Esophagus squamous epithelium (tissue), 5 donors: ENCODE measurements around the gene MEP1B. TPM values are rescaled to one million over a fixed set of nuclear protein-coding genes. Genes with fewer than 3 reads are reported as not detected.

ENCODE experiments used
- DNase-seq: peaks from one replicate; lab custom pipeline; 2025; lab: John Stamatoyannopoulos, UW
- H3K27ac ChIP-seq, 4 donors: fragments of 200-600 bp; sonication (generic); one replicate each; pipeline ENCODE4 v1.5.1; 2016 to 2019; ENCODE audit warnings: mild to moderate bottlenecking in 1 of 4
- H3K27me3 ChIP-seq, 4 donors: fragments of 200-600 bp; sonication (generic); 1 replicate in 3 of 4; 2 replicates in 1 of 4; pipeline versions ENCODE4 v1.5.1 to v1.6.0; 2017 to 2021; ENCODE audit warnings: antibody characterized with exemption in 1 of 4
- H3K36me3 ChIP-seq, 3 donors: fragments of 200-600 bp; sonication (generic); one replicate each; pipeline ENCODE4 v1.5.1; 2016 to 2019
- H3K4me1 ChIP-seq, 3 donors: fragments of 200-600 bp; sonication (generic); one replicate each; pipeline ENCODE4 v1.5.1; 2017 to 2019
- H3K4me3 ChIP-seq, 4 donors: fragments of 200-600 bp; sonication (generic); 1 replicate in 3 of 4; 2 replicates in 1 of 4; pipeline ENCODE4 v1.5.1; 2016 to 2019; ENCODE audit warnings: mild to moderate bottlenecking in 2 of 4, moderate library complexity in 1 of 4
- H3K9me3 ChIP-seq, 3 donors: fragments of 200-600 bp; sonication (generic); one replicate each; pipeline ENCODE4 v1.5.1; 2016 to 2019
- CTCF ChIP-seq, 6 experiments: fragments of 450-650 bp in 4 of 6; fragments of 200-600 bp in 2 of 6; sonication (generic) in 2 of 6; IDR thresholded peaks; one replicate each; pipeline ENCODE4 v1.5.1; 2016 to 2019; ENCODE audit warnings: antibody characterized with exemption in 6 of 6, mild to moderate bottlenecking in 4 of 6, moderate library complexity in 4 of 6
- POLR2A ChIP-seq, 4 donors: fragments of 450-650 bp; IDR thresholded peaks; one replicate each; pipeline ENCODE4 v1.6.1; 2017; ENCODE audit warnings: antibody characterized with exemption in 4 of 4, mild to moderate bottlenecking in 4 of 4, moderate library complexity in 3 of 4
- WGBS, 2 donors: methylation state at CpG; one replicate each; pipeline ENCODE4 v1.1.5; 2018; 5-methylcytosine and 5-hydroxymethylcytosine counted together
- intact Hi-C: fragments of 100-400 bp; cut with DNase I; formaldehyde crosslinking; loops from one replicate; pipeline ENCODE4 v1.15.0; 2022
- total RNA-seq, 4 donors: library from RNA; depleted of rRNA; stranded (reverse); fragments of >200 nt; gene quantifications; one replicate each; pipeline ENCODE4 v1.1.0, GENCODE V29; 2016
- donor health status: DM: yes; HTN: yes; CAD: no.

The MEP1B gene
- total RNA-seq, 4 donors from 2014 or later, result not detected

GRCh38 chr18:32195881-32196815, 6.3 kb downstream of the MEP1B start:
- Histone ChIP-seq H3K4me1 (no peaks in the 10 kb centered on the region), H3K27ac (no peak overlapping the region), H3K9me3 (no peaks in the 10 kb centered on the region), H3K4me3 (no peak overlapping the region), H3K27me3 (no peaks in the 10 kb centered on the region), H3K36me3 (no peaks in the 10 kb centered on the region)
- 90 to 97% methylated on average over 5 to 9 of the region's 32 CpGs for WGBS, 2 donors
- intact Hi-C loops, result no loop called here
- DNase-seq, result no peak
- TF ChIP-seq POLR2A (IDR thresholded peaks at IDR 0.05) (no peak), CTCF (IDR thresholded peaks at IDR 0.05) (no peak)

- 34 to 48% methylated on average over 2 of the region's 2 CpGs for WGBS, 2 donors
- DNase-seq, result no peak
- Histone ChIP-seq H3K36me3 (no peaks in the 10 kb centered on the region), H3K27me3 (no peaks in the 10 kb centered on the region), H3K4me3 (no peak overlapping the region), H3K9me3 (no peaks in the 10 kb centered on the region), H3K27ac (no peak overlapping the region), H3K4me1 (no peaks in the 10 kb centered on the region)
- intact Hi-C loops, result no loop called here
- TF ChIP-seq POLR2A (IDR thresholded peaks at IDR 0.05) (no peak), CTCF (IDR thresholded peaks at IDR 0.05) (no peak)
Observed at GRCh38 chr18:32200766-32201165, 10.9 kb downstream of the MEP1B start.

- no peak overlapping the region for H3K4me3 ChIP-seq
- DNase-seq, result no peak
- no peaks in the 10 kb centered on the region for H3K4me1 ChIP-seq
- 64 to 68% methylated on average over 3 of the region's 3 CpGs for WGBS, 2 donors
- no peak overlapping the region for H3K27ac ChIP-seq
- H3K9me3 ChIP-seq, result no peaks in the 10 kb centered on the region
- H3K36me3 ChIP-seq, result no peaks in the 10 kb centered on the region
- no peaks in the 10 kb centered on the region for H3K27me3 ChIP-seq
- TF ChIP-seq CTCF (IDR thresholded peaks at IDR 0.05), result no peak
- TF ChIP-seq POLR2A (IDR thresholded peaks at IDR 0.05), result no peak
- intact Hi-C loops, result no loop called here
Observed at GRCh38 chr18:32201948-32202672, 12.3 kb downstream of the MEP1B start.

GRCh38 chr18:32208023-32208422, 18.2 kb downstream of the MEP1B start:
- DNase-seq, result no peak
- Histone ChIP-seq H3K4me1 (no peaks in the 10 kb centered on the region), H3K9me3 (no peaks in the 10 kb centered on the region), H3K27ac (no peak overlapping the region), H3K4me3 (no peak overlapping the region), H3K36me3 (no peaks in the 10 kb centered on the region), H3K27me3 (no peaks in the 10 kb centered on the region)
- intact Hi-C loops, result no loop called here
- 28 to 52% methylated on average over 2 of the region's 2 CpGs for WGBS, 2 donors
- TF ChIP-seq CTCF (IDR thresholded peaks at IDR 0.05) (no peak), POLR2A (IDR thresholded peaks at IDR 0.05) (no peak)

GRCh38 chr18:32208577-32208976, 18.7 kb downstream of the MEP1B start:
- intact Hi-C loops, result no loop called here
- TF ChIP-seq CTCF (IDR thresholded peaks at IDR 0.05) (no peak), POLR2A (IDR thresholded peaks at IDR 0.05) (no peak)

More at GRCh38 chr18:32208577-32208976, 18.7 kb downstream of the MEP1B start:
- H3K4me3 ChIP-seq, result no peak overlapping the region
- no peaks in the 10 kb centered on the region for H3K27me3 ChIP-seq
- no peaks in the 10 kb centered on the region for H3K9me3 ChIP-seq
- 75 to 93% methylated on average over 3 of the region's 3 CpGs for WGBS, 2 donors
- no peaks in the 10 kb centered on the region for H3K36me3 ChIP-seq
- no peak overlapping the region for H3K27ac ChIP-seq
- DNase-seq, result no peak
- H3K4me1 ChIP-seq, result no peaks in the 10 kb centered on the region
